Heart left ventricle (tissue), 13 donors: ENCODE data around the gene IMMP2L.

Experiments
- CTCF ChIP-seq, 12 donors: fragments of 200-600 bp; sonication (generic) in 4 of 12; IDR thresholded peaks; one replicate each; pipeline versions ENCODE4 v1.5.0 to v1.8.0; 2018 to 2022; ENCODE audit warnings: antibody characterized with exemption in 12 of 12, mild to moderate bottlenecking in 5 of 12
- POLR2A ChIP-seq, 2 donors: fragments of 450-650 bp; IDR thresholded peaks; one replicate each; pipeline ENCODE4 v1.6.1; 2017; ENCODE audit warnings: antibody characterized with exemption in 2 of 2, mild to moderate bottlenecking in 2 of 2, moderate library complexity in 2 of 2
- donor health status: ischemic (EF 13 %, LVEDD 7.1; RV severe dilation, severe dysfunction).
- donor health status: DM: no; HTN: yes; CAD: no.
- donor health status: DM: no; HTN: no; CAD: no.
- donor health status: ischemic (EF 25% LVEDD 6.9; RV normal size, moderate dysfunction).
- donor health status: ischemic (EF 25% LVEDD 5.7; RV mildly dilated, moderate dysfunction).
- donor health status: ischemic (EF 35%, LVEDD 5.7; RV mildly dilated, moderate dysfunction).
- donor health status: nonischemic (EF 11% LVEDD 7.7; RV severe dilation, severe dysfunction).
- donor health status: DM: yes; HTN: yes; CAD: no.
- donor health status: PGD.
- donor health status: ischemic (EF 29% LVEDD 5.4; RV normal size, mild dysfunction).
- donor health status: nonischemic (EF 23%, LVEDD 6.1; RV moderate dilation, normal function).

GRCh38 chr7:111537134-111537533 is 25.2 kb downstream of the IMMP2L start:
- TF ChIP-seq POLR2A (IDR thresholded peaks at IDR 0.05) (no peak), CTCF (IDR thresholded peaks at IDR 0.05) (no peak)
